B cell (primary cell): ENCODE results near the gene ZNF428.

Source experiments
- CTCF ChIP-seq: fragments of 200-600 bp; IDR thresholded peaks from one replicate; pipeline ENCODE4 v1.8.0; 2022; ENCODE audit warnings: antibody characterized with exemption, mild to moderate bottlenecking
- EZH2 ChIP-seq: IDR thresholded peaks from 2 replicates; pipeline ENCODE4 v1.6.1; 2012; ENCODE audit warnings: borderline replicate concordance, low read depth, mild to moderate bottlenecking, moderate library complexity, low read length; ENCODE audit not compliant: insufficient read depth, poor library complexity, severe bottlenecking

GRCh38 chr19:43594710-43595604 lies 24.5 kb downstream of the ZNF428 start:
- TF ChIP-seq EZH2, result no peak
- peak; percentile 89 for TF ChIP-seq CTCF
